K562 (cell line): Measurements from ENCODE around the gene EFCAB8.

Experiments used
- ESRRA ChIP-seq: fragments of 450-650 bp; IDR thresholded peaks from 2 replicates; pipeline ENCODE4 v1.6.1; 2014; ENCODE audit warnings: low read depth, mild to moderate bottlenecking, moderate library complexity, borderline replicate concordance
- GTF2A2 ChIP-seq: IDR thresholded peaks from 2 replicates; pipeline ENCODE4 v1.6.1; 2016; ENCODE audit warnings: mild to moderate bottlenecking, missing genetic modification characterization, missing compliant biosample characterization
- ZFX ChIP-seq: sonication (generic); formaldehyde crosslinking; IDR thresholded peaks from 2 replicates; pipeline ENCODE4 v1.8.0; 2022; ENCODE audit warnings: mild to moderate bottlenecking, missing genetic modification reagents, moderate library complexity

- TF ChIP-seq ZFX (CRISPR knock-in tag) (no peak), GTF2A2 (tag) (no peak), ESRRA (no peak)
Observed at GRCh38 chr20:32966382-32966781, 107.7 kb downstream of the EFCAB8 start.
